ENCODE data around the gene CFAP410.

The CFAP410 gene

DNA sequence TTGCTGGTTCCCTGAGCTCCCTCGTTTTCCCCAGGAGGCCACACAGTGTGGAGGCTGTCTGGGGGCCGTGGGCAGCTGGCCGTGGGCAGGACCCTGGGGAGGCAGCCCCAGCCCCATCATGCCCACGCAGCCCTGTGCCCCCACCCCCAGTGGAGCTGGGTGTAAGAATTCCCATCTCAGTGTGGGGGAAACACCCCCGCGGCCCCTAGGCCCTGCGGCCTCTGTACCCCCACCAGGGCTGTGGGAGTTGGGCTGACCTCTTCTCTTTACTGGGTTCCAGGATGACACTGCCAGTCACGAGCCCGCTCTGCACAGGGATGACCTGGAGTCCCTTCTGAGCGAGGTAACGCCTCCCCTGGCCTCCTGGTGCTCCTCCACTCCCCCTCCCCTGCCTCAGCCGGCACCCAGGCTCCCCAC, 43.1 kb downstream of the CFAP410 start:
- no peaks in the 10 kb centered on the region for H3K36me3 ChIP-seq (replicated peaks; ENCODE audit: insufficient read depth, low read length)
- H3K27me3 ChIP-seq (replicated peaks; ENCODE audit: insufficient read depth, low read length) = peaks cover 46% of the 10 kb centered on the region
- H3F3A ChIP-seq (ENCODE audit: insufficient read depth, low read length) = peaks cover 19% of the 10 kb centered on the region
- H4K20me1 ChIP-seq (ENCODE audit: insufficient read depth, low read length) = no peaks in the 10 kb centered on the region
- H3K9me3 ChIP-seq (replicated peaks; ENCODE audit: insufficient read depth, low read length) = no peaks in the 10 kb centered on the region
- peaks cover 10% of the 10 kb centered on the region for H3K79me2 ChIP-seq (ENCODE audit: low read length)
- DNase-seq = no peak
- H2AFZ ChIP-seq (ENCODE audit: low read length) = no peak overlapping the region
- H3K9ac ChIP-seq (ENCODE audit: low read length) = no peak overlapping the region
- H3K9me2 ChIP-seq (replicated peaks; ENCODE audit: insufficient read depth, low read length) = no peaks in the 10 kb centered on the region
- no peak overlapping the region for H3K4me2 ChIP-seq (ENCODE audit: low read depth, low read length)
- TF ChIP-seq, protein P1, sequence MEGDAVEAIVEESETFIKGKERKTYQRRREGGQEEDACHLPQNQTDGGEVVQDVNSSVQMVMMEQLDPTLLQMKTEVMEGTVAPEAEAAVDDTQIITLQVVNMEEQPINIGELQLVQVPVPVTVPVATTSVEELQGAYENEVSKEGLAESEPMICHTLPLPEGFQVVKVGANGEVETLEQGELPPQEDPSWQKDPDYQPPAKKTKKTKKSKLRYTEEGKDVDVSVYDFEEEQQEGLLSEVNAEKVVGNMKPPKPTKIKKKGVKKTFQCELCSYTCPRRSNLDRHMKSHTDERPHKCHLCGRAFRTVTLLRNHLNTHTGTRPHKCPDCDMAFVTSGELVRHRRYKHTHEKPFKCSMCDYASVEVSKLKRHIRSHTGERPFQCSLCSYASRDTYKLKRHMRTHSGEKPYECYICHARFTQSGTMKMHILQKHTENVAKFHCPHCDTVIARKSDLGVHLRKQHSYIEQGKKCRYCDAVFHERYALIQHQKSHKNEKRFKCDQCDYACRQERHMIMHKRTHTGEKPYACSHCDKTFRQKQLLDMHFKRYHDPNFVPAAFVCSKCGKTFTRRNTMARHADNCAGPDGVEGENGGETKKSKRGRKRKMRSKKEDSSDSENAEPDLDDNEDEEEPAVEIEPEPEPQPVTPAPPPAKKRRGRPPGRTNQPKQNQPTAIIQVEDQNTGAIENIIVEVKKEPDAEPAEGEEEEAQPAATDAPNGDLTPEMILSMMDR (IDR thresholded peaks at IDR 0.05; ENCODE audit: low read length) = no peak
- no peak overlapping the region for H3K27ac ChIP-seq (ENCODE audit: low read length)
- no peak overlapping the region for H3K4me3 ChIP-seq (ENCODE audit: low read length)
- peaks cover 16% of the 10 kb centered on the region for H3K4me1 ChIP-seq (ENCODE audit: low read length)

DNA sequence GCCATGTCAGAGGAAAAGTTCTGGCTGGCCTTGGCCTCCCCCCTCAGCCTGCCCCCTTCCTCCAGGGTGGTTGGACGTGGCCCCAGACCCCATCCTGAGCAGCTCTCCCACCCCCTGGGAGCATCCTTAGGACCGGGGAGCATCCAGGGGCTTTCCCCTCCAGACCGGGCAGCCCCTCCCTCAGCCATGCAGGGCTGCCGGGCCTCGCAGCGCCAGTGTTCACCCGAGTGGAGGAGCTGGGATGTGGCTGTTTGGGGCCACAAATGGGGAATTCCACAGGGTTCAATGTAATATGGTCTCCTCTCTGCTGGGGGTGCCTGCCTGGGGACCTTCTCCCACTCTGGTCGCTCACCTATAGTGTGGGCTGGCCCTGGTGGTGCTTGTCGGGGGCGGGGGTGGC, 43.5 kb downstream of the CFAP410 start:
- Histone ChIP-seq H3K9me2 (replicated peaks; ENCODE audit: insufficient read depth, low read length) (no peaks in the 10 kb centered on the region), H3K27me3 (replicated peaks; ENCODE audit: insufficient read depth, low read length) (peaks cover 51% of the 10 kb centered on the region), H3F3A (ENCODE audit: insufficient read depth, low read length) (peaks cover 19% of the 10 kb centered on the region), H3K27ac (ENCODE audit: low read length) (no peak overlapping the region), H3K4me3 (ENCODE audit: low read length) (no peak overlapping the region), H3K36me3 (replicated peaks; ENCODE audit: insufficient read depth, low read length) (no peaks in the 10 kb centered on the region), H3K4me2 (ENCODE audit: low read depth, low read length) (no peak overlapping the region), H2AFZ (ENCODE audit: low read length) (no peak overlapping the region), H3K9me3 (replicated peaks; ENCODE audit: insufficient read depth, low read length) (no peaks in the 10 kb centered on the region), H4K20me1 (ENCODE audit: insufficient read depth, low read length) (no peaks in the 10 kb centered on the region), H3K79me2 (ENCODE audit: low read length) (peaks cover 5% of the 10 kb centered on the region), H3K4me1 (ENCODE audit: low read length) (peaks cover 13% of the 10 kb centered on the region), H3K9ac (ENCODE audit: low read length) (no peak overlapping the region)
- DNase-seq = no peak
- TF ChIP-seq, protein P1 (IDR thresholded peaks at IDR 0.05; ENCODE audit: low read length) = no peak
- TF ChIP-seq EZH2phosphoT487 (IDR thresholded peaks at IDR 0.05; ENCODE audit: low read length) (no peak), EZH2 (optimal IDR thresholded peaks at IDR 0.05; ENCODE audit: low read depth, low read length) (no peak)

DNA sequence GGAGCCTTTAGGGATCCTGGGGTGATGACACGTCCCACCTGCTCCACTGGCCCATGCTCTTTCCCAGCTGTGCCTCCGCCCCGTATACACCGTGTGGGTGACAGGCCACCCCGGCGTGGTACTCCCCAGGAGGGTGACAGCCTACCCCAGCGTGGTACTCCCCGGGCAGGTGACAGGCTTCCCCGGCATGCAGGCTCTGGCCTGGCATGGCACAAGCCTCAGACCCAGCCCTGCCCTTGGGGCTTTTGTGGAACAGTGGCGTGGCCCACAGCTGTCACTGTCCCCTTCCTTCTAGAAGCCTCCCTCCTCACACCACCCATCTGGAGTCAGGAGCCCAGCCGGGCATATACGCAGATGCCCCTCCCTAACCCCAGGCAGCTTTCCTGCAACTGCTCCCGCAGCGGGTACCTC, 44.0 kb downstream of the CFAP410 start:
- no peak overlapping the region for H3K9ac ChIP-seq (ENCODE audit: low read length)
- H2AFZ ChIP-seq (ENCODE audit: low read length) = no peak overlapping the region
- no peak overlapping the region for H3K4me3 ChIP-seq (ENCODE audit: low read length)
- H3K9me2 ChIP-seq (replicated peaks; ENCODE audit: insufficient read depth, low read length) = no peaks in the 10 kb centered on the region
- H3K27ac ChIP-seq (ENCODE audit: low read length) = no peak overlapping the region
- no peak for DNase-seq
- no peak for TF ChIP-seq EZH2phosphoT487 (IDR thresholded peaks at IDR 0.05; ENCODE audit: low read length)
- TF ChIP-seq, protein P1 (IDR thresholded peaks at IDR 0.05; ENCODE audit: low read length) = no peak
- TF ChIP-seq EZH2 (optimal IDR thresholded peaks at IDR 0.05; ENCODE audit: low read depth, low read length) = no peak
- no peaks in the 10 kb centered on the region for H3K9me3 ChIP-seq (replicated peaks; ENCODE audit: insufficient read depth, low read length)
- peaks cover 19% of the 10 kb centered on the region for H3F3A ChIP-seq (ENCODE audit: insufficient read depth, low read length)
- no peaks in the 10 kb centered on the region for H3K36me3 ChIP-seq (replicated peaks; ENCODE audit: insufficient read depth, low read length)
- no peaks in the 10 kb centered on the region for H4K20me1 ChIP-seq (ENCODE audit: insufficient read depth, low read length)
- H3K79me2 ChIP-seq (ENCODE audit: low read length) = peaks cover under 1% of the 10 kb centered on the region; the same call in 1 of the 2 replicates
- peaks cover 13% of the 10 kb centered on the region for H3K4me1 ChIP-seq (ENCODE audit: low read length)
- peaks cover 55% of the 10 kb centered on the region for H3K27me3 ChIP-seq (replicated peaks; ENCODE audit: insufficient read depth, low read length)
- H3K4me2 ChIP-seq (ENCODE audit: low read depth, low read length) = no peak overlapping the region

Measured in MM.1S (cell line).